ENCODE data around the gene VAMP8.

DNA sequence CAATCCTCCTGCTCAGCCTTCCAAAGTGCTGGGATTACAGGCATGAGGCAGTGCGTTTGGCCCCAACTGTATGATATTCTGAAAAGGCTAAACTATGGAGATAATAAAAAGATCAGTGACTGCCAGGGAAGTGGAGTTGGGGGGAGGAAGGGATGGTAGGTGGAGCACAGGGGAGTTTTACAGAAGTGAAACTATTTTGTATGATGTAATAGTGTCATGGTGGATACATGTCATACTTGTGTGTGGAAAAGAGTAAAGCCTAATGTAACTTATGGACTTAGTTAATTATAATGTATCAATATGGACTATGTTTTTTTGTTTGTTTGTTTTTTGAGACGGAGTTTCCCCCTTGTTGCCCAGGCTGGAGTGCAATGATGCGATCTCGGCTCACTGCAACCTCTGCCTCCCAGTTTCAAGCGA, 13.2 kb upstream of the VAMP8 start:
- no peak for TF ChIP-seq ARNT (IDR thresholded peaks at IDR 0.05)
- TF ChIP-seq SUZ12 (IDR thresholded peaks at IDR 0.05): no peak
- TF ChIP-seq L3MBTL2 (conservative IDR thresholded peaks at IDR 0.05): no peak
- TF ChIP-seq, protein P1, sequence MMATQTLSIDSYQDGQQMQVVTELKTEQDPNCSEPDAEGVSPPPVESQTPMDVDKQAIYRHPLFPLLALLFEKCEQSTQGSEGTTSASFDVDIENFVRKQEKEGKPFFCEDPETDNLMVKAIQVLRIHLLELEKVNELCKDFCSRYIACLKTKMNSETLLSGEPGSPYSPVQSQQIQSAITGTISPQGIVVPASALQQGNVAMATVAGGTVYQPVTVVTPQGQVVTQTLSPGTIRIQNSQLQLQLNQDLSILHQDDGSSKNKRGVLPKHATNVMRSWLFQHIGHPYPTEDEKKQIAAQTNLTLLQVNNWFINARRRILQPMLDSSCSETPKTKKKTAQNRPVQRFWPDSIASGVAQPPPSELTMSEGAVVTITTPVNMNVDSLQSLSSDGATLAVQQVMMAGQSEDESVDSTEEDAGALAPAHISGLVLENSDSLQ (IDR thresholded peaks at IDR 0.05): no peak
- no peak for TF ChIP-seq TARDBP (IDR thresholded peaks at IDR 0.05)
- TF ChIP-seq NFRKB (IDR thresholded peaks at IDR 0.05): no peak
